ACC112 (cell line): Measurements from ENCODE around the gene HOXA13.
A peak's percentile ranks its signal among the peaks of the same experiment; 100 is the strongest.

Experiments
- H2AFZ ChIP-seq: fragments of 200-600 bp; sonication (generic); one replicate; pipeline ENCODE4 v1.6.0; 2017; ENCODE audit warnings: antibody characterized with exemption, low read length; ENCODE audit not compliant: unreplicated experiment
- H3K27ac ChIP-seq: fragments of 200-600 bp; sonication (generic); 2 replicates; pipeline ENCODE4 v1.5.1; 2014; ENCODE audit warnings: low read depth, mild to moderate bottlenecking, antibody characterized with exemption, low read length, moderate library complexity
- H3K27me3 ChIP-seq: fragments of 200-600 bp; sonication (generic); 2 replicates; pipeline ENCODE4 v1.6.1; 2014; ENCODE audit warnings: mild to moderate bottlenecking, antibody characterized with exemption, low read length, moderate library complexity, mixed read lengths; ENCODE audit not compliant: insufficient read depth
- H3K36me3 ChIP-seq: fragments of 200-600 bp; sonication (generic); 2 replicates; pipeline ENCODE4 v1.6.1; 2016; ENCODE audit warnings: mild to moderate bottlenecking, antibody characterized with exemption, low read length, moderate library complexity, mixed read lengths; ENCODE audit not compliant: insufficient read depth
- H3K4me1 ChIP-seq: fragments of 200-600 bp; sonication (generic); one replicate; pipeline ENCODE4 v1.6.1; 2016; ENCODE audit warnings: low read length, mixed read lengths; ENCODE audit not compliant: insufficient read depth, unreplicated experiment, control insufficient read depth
- H3K4me3 ChIP-seq: fragments of 200-600 bp; sonication (generic); 2 replicates; pipeline ENCODE4 v1.5.1; 2014; ENCODE audit warnings: mild to moderate bottlenecking, low read depth, low read length
- H3K79me2 ChIP-seq: fragments of 200-600 bp; sonication (generic); one replicate; pipeline ENCODE4 v1.6.0; 2016; ENCODE audit warnings: low read length; ENCODE audit not compliant: control insufficient read depth, unreplicated experiment, insufficient read depth

The HOXA13 gene

DNA sequence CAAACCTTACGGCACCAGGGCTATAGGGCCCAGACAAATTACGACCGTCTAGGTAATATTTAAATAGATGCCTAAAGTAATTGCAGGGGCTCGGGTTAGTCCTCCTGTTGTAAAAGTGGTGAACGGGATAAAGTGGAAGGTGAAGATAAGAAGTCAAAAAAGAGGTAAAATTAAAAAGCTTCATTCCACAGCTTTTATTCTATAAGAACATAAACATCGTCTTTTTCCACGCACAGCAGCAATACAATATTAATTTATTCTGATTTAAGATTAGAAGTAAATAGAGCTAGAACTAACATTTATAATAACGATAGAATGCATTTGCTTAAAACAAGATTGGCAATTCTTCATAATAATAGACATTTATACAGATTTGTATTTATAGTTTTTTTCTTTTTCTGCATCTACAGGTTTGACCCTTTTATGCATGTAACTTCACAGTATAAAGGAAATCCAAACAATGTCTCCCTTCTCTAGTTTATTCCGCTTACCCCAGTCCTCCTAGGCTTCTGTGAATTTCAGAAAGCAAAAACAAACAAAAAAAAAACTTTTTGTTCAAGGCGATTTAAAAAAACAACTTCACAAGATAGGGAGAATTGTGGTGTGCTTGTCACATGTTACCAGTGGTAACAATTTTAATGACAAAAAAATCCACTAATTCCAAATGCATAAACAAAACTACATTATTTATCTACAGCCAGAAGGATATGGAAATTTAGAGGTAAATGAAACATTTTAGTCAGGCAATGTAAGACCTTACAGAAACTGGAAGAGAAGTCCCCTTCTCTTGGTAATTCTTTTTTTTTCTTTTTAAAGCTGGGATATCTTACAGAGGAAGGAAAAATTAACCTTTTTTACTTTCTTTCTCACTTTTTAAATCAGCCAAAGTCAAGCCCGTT, 29.2 kb downstream of the HOXA13 start:
- Histone ChIP-seq H2AFZ (no peak overlapping the region), H3K36me3 (no peaks in the 10 kb centered on the region), H3K79me2 (no peaks in the 10 kb centered on the region), H3K27ac (no peak overlapping the region), H3K27me3 (peaks cover 99% of the 10 kb centered on the region), H3K4me3 (no peak overlapping the region), H3K4me1 (no peaks in the 10 kb centered on the region)

DNA sequence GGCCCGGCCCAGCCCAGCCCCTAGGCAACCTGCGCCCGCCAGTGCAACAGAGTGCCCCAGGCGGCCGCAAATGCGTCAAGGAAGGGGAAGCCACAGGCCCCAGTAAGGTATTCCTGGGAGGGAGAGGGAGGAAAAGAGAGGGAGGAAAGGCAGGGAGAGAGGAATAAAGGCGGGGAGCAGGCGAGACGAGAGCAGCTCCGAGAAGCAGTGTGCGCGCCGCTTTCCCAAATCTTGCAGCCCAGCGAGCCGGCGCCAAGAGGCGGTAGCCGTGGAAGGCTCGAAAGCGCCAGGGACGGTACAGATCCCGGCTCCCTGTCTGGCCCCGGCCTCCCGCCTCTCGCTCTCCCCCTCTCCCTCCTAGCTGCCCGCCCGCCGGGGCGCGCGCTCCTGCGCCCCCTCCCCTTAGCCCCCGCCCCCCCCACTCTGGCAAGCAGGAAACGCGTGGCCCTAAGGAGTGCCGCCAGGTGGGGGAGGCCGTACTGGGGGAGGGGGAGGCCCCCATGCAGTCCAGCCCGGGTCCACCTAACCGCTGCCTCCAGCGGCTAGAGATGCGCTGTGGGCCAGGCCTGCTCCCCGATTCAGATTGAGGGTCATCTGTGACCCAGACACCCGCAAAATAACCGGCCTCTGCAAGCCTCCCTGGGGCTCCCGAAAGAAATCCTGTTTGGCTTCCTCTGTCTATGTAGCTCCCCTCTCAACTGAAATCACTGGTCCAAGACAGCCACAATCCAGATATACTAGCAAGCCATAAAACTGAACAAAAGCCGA, 30.0 kb downstream of the HOXA13 start:
- Histone ChIP-seq H3K27me3 (peaks cover 99% of the 10 kb centered on the region), H3K4me3 (no peak overlapping the region), H3K27ac (no peak overlapping the region), H2AFZ (no peak overlapping the region), H3K79me2 (no peaks in the 10 kb centered on the region), H3K4me1 (no peaks in the 10 kb centered on the region), H3K36me3 (no peaks in the 10 kb centered on the region)

DNA sequence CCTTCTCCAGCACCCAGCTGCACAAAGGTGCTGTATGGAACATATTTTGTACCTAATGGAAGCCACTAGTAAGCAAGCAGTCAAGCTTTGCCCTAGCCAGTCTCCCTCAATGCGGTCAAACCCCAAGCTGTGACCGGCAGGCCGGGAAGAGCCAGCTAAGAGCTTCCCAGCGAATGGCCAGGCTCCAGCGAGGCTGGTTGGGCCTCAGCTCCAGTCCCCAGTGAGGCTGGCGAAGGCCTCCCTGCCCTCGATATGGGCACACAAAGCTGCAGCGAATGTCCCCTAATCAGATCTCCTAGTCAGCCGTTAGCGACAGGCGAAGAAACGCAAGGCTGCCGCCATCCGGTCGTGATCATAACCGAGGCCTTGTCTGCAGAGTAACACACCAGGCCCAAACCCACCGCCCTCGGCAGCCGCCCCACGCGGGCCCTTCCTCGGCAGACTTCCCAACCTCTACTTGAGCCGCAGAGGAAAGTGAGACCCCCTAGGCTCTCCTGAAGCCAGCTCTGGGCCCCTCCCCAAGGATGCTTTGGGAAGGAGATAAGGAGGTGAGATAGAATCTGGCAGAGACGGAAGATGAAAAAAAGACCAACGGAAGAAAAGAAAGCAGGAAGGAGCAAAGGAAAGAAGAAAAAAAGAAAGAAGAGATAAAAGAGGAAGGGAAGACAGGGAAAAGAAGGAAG, 31.5 kb downstream of the HOXA13 start:
- Histone ChIP-seq H3K36me3 (no peaks in the 10 kb centered on the region), H3K27me3 (peaks cover 99% of the 10 kb centered on the region), H3K79me2 (no peaks in the 10 kb centered on the region), H3K4me3 (no peak overlapping the region), H3K27ac (no peak overlapping the region), H3K4me1 (no peaks in the 10 kb centered on the region), H2AFZ (no peak overlapping the region)

DNA sequence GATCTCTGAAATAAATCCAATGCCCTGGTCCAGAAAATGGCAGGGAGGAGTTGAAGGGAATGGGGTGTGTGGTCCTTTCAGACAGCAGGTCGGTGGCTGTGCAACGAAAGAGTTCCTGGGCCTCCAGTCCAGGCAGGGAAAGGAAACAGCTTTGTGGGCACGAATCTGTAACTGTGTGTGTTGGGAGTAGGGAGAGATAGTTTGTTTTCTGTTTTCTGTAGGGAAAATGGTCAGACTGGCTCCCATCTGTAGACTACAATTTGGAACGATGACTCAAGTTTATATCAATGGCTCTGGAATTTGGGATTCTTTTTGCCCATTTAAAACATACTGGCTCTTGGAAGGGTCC, 32.0 kb downstream of the HOXA13 start:
- H3K36me3 ChIP-seq: no peaks in the 10 kb centered on the region
- H3K4me1 ChIP-seq: no peaks in the 10 kb centered on the region
- H3K27me3 ChIP-seq: peaks cover 99% of the 10 kb centered on the region
- no peak overlapping the region for H2AFZ ChIP-seq
- H3K27ac ChIP-seq: no peak overlapping the region
- H3K4me3 ChIP-seq: no peak overlapping the region
- H3K79me2 ChIP-seq: no peaks in the 10 kb centered on the region

DNA sequence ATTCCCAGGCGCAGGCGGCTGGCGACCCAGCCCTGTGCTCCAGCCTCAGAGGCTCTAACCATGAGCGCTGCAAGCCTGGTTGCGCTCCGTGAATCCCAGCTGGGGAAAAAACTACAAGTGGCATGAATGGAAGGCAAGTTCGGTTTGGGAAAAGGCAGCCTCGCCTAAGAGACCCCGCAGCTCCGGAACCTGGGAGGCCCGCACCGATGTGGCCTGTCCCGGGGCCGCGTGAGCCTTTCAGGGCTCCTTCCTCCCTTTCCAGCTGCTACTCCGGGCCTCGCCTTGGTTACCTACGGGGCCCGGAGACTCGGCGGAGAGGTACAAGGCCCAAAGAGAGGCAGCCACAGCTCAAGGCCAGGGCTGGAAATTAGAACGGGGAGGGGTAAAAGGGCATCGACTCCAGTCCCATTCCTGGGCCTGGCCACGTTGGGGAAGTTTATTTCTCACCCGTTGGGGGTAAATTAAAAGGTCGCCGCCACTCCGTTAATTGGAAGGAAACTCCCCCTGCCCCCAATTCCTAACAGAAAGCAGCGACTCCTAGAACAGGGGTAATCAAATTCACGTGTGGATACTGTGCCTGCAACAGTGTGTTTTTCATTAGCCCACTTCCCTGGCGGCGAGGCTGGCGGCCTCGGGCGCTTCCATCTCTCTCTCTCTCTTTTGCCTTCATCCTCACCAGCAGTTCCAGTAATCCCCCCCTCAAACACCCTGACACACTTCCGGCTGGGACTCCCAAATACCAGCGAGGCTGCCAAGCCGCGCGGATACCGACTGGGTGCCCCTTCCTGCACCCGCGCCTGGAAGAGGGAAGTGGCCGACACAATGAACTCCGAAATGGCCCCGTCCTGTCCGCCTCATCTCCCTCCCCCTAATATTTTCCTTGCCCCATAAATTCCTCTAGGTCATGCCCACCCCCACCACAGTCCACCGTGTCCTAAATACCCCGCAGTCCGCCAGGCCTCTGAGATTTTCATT, 33.1 kb downstream of the HOXA13 start:
- H3K79me2 ChIP-seq: no peaks in the 10 kb centered on the region
- peaks cover 99% of the 10 kb centered on the region for H3K27me3 ChIP-seq
- no peaks in the 10 kb centered on the region for H3K4me1 ChIP-seq
- no peak overlapping the region for H3K4me3 ChIP-seq
- no peak overlapping the region for H2AFZ ChIP-seq
- no peaks in the 10 kb centered on the region for H3K36me3 ChIP-seq
- H3K27ac ChIP-seq: no peak overlapping the region

DNA sequence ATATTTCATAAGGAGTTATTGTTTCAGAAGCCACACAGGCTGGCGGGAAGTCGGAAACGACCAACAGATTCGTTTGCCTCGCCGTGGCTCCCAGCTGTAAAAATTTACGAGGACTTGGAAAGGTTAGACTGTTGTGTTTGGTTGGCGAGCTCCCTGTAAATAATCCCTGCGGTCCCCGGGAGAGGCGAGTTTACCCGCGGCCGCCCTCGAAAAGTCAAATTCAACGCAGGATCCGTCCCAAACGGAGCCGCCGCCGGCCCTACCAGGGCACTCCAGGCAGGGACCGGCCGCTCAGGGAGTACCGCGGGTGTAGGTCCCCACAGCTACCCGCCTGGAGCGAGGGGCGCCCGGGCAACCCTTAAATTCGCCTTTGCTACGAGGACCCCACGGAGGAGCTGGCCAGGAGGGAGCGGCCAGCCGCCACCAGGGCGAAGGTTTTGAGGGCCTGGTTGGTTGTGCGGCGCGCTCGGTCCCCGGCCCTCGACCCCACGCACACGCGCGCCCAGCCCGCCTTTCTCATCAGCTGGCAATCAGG, 33.8 kb downstream of the HOXA13 start:
- Histone ChIP-seq H2AFZ (no peak overlapping the region), H3K4me3 (no peak overlapping the region), H3K79me2 (no peaks in the 10 kb centered on the region), H3K27ac (no peak overlapping the region), H3K36me3 (no peaks in the 10 kb centered on the region), H3K4me1 (no peaks in the 10 kb centered on the region), H3K27me3 (peaks cover 97% of the 10 kb centered on the region)

DNA sequence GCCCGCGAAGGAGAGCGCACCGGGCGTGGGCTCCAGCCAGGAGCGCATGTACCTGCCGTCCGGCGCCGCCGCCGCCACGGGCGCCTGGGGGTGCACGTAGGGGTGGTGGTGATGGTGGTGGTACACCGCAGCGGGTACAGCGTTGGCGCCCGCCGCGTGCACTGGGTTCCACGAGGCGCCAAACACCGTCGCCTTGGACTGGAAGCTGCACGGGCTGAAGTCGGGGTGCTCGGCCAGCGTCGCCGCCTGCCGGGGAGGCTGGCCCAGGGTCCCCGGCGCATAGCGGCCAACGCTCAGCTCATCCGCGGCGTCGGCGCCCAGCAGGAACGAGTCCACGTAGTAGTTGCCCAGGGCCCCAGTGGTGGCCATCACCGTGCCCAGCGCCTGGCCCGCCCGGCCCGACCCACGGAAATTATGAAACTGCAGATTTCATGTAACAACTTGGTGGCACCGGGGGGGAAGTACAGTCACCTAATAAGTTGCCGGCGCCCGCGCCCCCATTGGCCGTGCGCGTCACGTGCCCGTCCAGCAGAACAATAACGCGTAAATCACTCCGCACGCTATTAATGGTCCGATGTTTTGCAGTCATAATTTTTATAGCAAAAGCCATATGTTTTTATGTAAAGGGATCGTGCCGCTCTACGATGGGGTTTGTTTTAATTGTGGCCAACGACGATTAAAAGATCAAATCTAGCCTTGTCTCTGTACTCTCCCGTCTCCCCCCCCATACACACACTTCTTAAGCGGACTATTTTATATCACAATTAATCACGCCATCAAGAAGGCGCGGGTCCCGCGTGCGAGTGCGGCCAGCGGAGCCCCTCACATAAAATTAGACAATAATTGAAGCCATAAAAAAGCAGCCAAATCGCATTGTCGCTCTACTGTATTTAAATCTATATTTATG, 34.5 kb downstream of the HOXA13 start, which contains the start of gene HOXA9:
Gene HOXA9, minus strand, starts transcription at position 449 of the 907 bp plus-strand sequence. Its CDS starts 80 bp downstream, at position 369.
- Histone ChIP-seq H2AFZ (peak within 1 kb of the TSS; percentile 4), H3K36me3 (no peaks in the 10 kb centered on the region), H3K79me2 (no peaks in the 10 kb centered on the region), H3K27me3 (peaks cover 95% of the 10 kb centered on the region), H3K4me1 (no peaks in the 10 kb centered on the region), H3K27ac (no peak within 1 kb of the TSS), H3K4me3 (no peak within 1 kb of the TSS)

DNA sequence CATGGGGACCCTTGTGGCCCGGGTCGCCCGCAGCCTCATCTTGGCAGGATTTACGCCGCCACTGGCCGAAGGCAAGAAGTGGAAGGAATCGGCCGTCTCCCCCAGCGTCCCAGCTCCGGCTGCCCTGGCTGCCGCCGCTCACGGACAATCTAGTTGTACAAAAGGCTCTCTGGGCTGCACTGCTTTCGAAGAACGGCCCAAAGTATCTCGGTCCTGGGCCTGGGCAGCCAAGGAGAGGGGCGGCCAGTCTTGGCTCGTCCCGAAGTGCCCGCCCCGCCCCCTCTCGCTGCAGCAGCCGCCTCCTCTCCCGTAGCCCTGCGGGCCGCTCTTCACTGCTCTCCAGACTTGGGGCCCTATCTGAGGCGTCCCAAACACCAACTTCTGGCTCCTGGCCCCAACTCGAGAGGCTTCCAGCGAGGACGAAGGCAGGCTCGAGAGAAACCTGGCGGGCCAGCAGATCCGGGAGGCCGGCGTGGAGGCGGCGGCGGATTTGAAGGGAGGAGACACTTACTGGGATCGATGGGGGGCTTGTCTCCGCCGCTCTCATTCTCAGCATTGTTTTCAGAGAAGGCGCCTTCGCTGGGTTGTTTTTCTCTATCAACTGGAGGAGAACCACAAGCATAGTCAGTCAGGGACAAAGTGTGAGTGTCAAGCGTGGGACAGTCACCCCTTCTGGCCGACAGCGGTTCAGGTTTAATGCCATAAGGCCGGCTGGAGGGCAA, 35.4 kb downstream of the HOXA13 start:
- Histone ChIP-seq H2AFZ (peak overlapping the region; percentile 4), H3K27ac (no peak overlapping the region), H3K4me1 (no peaks in the 10 kb centered on the region), H3K27me3 (peaks cover 95% of the 10 kb centered on the region), H3K4me3 (no peak overlapping the region), H3K36me3 (no peaks in the 10 kb centered on the region), H3K79me2 (no peaks in the 10 kb centered on the region)

DNA sequence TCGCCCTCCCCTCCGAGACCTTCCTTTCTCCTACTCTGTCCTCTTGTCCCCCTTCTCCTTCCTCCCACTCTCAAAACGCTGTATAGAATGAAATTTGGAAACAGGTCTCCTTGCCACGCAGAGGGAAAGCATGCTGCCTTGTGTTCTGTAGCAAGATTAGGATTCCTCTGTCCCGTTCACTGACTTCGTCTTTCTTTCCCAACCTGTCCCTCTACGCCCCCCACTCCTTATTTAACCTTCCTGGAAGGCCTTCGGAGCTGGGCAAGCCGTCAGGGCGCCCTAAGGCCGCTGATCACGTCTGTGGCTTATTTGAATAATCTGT, 35.9 kb downstream of the HOXA13 start:
- no peak overlapping the region for H2AFZ ChIP-seq
- no peaks in the 10 kb centered on the region for H3K79me2 ChIP-seq
- no peaks in the 10 kb centered on the region for H3K4me1 ChIP-seq
- no peak overlapping the region for H3K4me3 ChIP-seq
- no peaks in the 10 kb centered on the region for H3K36me3 ChIP-seq
- no peak overlapping the region for H3K27ac ChIP-seq
- peaks cover 95% of the 10 kb centered on the region for H3K27me3 ChIP-seq
